Endothelial cell (in vitro differentiated cells): ENCODE results near the gene NIM1K. TPM values are rescaled to one million over a fixed set of nuclear protein-coding genes. Genes with fewer than 3 reads are reported as not detected.

Source experiments
- DNase-seq: peaks from one replicate; pipeline ENCODE4 v3.0.0; 2021; ENCODE audit warnings: low spot score
- H3K27ac Mint-ChIP-seq: one replicate; pipeline ENCODE4 v1.8.0; 2021; ENCODE audit warnings: mixed read lengths, inconsistent platforms; ENCODE audit not compliant: unreplicated experiment
- H3K27me3 Mint-ChIP-seq: one replicate; pipeline ENCODE4 v1.8.0; 2021; ENCODE audit warnings: mild to moderate bottlenecking, moderate library complexity, mixed read lengths, inconsistent platforms; ENCODE audit not compliant: unreplicated experiment
- H3K36me3 Mint-ChIP-seq: one replicate; pipeline ENCODE4 v1.8.0; 2021; ENCODE audit warnings: mild to moderate bottlenecking, low read depth, mixed read lengths, inconsistent platforms; ENCODE audit not compliant: unreplicated experiment
- H3K4me1 Mint-ChIP-seq: one replicate; pipeline ENCODE4 v1.8.0; 2021; ENCODE audit warnings: mild to moderate bottlenecking, mixed read lengths, inconsistent platforms; ENCODE audit not compliant: unreplicated experiment
- H3K4me3 Mint-ChIP-seq: one replicate; pipeline ENCODE4 v1.8.0; 2021; ENCODE audit warnings: mild to moderate bottlenecking, mixed read lengths, inconsistent platforms; ENCODE audit not compliant: unreplicated experiment
- H3K9me3 Mint-ChIP-seq: one replicate; pipeline ENCODE4 v1.8.0; 2021; ENCODE audit warnings: mixed read lengths, inconsistent platforms; ENCODE audit not compliant: unreplicated experiment
- CTCF ChIP-seq: fragments of 200-600 bp; sonication (generic); IDR thresholded peaks from one replicate; pipeline ENCODE4 v1.5.0; 2021; ENCODE audit warnings: antibody characterized with exemption; ENCODE audit not compliant: unreplicated experiment
- total RNA-seq: library from RNA; stranded (reverse); fragmentation: NEBNext Ultra II Directional; extraction: Animal tissue kit (Norgen Biotek cat#: 25700); gene quantifications from one replicate; pipeline ENCODE4 v1.2.1, GENCODE V29; 2021; ENCODE audit not compliant: unreplicated experiment

Gene NIM1K
- total RNA-seq, 1 donor from 2014 or later = 0.15 TPM

GRCh38 chr5:43171451-43171850 is 20.6 kb upstream of the NIM1K start:
- DNase-seq = no peak
- Mint-ChIP-seq H3K27me3 (no peaks in the 10 kb centered on the region), H3K27ac (no peak overlapping the region), H3K36me3 (peaks cover 19% of the 10 kb centered on the region), H3K4me1 (peaks cover 3% of the 10 kb centered on the region), H3K4me3 (no peak overlapping the region), H3K9me3 (no peaks in the 10 kb centered on the region)
- no peak for TF ChIP-seq CTCF

DNA sequence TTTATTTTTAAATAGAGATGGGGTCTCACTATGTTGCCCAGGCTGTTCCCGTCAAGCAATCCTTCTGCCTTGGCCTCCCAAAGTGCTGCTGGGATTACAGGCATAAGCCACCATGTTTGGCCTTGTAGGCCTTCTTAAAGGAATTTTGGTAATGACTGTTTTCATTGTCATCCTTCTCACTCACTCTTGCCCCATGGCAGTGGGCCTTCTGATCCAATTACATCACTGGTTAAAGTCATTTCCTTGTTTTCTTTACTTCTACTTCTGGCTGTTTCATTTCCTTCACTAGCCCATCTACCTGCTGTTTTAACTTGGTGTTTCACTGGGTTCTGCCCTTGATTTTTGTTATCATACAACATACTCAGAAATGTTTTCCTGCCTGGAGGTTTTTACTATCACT is 20.1 kb upstream of the NIM1K start:
- Mint-ChIP-seq H3K36me3 (peaks cover 16% of the 10 kb centered on the region), H3K27ac (no peak overlapping the region), H3K4me1 (peaks cover 3% of the 10 kb centered on the region), H3K4me3 (no peak overlapping the region), H3K27me3 (no peaks in the 10 kb centered on the region), H3K9me3 (no peaks in the 10 kb centered on the region)
- DNase-seq = no peak
- TF ChIP-seq CTCF = no peak

GRCh38 chr5:43172779-43173178 is 19.2 kb upstream of the NIM1K start:
- DNase-seq = no peak
- no peak for TF ChIP-seq CTCF
- peaks cover 3% of the 10 kb centered on the region for H3K4me1 Mint-ChIP-seq
- no peak overlapping the region for H3K4me3 Mint-ChIP-seq
- no peaks in the 10 kb centered on the region for H3K27me3 Mint-ChIP-seq
- no peak overlapping the region for H3K27ac Mint-ChIP-seq
- H3K9me3 Mint-ChIP-seq = no peaks in the 10 kb centered on the region
- H3K36me3 Mint-ChIP-seq = peaks cover 20% of the 10 kb centered on the region

DNA sequence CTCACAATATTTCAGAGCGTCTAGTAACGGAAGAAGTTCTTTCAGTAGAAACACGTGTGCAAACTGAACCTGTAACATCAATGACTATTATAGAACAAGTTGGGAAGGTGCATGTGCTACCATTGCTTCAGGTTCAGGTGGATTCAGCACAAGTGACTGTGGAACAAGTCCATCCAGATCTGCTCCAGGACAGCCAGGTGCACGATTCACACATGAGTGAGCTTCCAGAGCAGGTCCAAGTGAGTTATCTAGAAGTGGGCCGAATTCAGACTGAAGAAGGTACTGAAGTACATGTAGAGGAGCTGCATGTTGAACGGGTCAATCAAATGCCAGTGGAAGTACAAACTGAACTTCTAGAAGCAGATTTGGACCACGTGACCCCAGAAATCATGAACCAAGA is 17.4 kb upstream of the NIM1K start:
- peaks cover 20% of the 10 kb centered on the region for H3K36me3 Mint-ChIP-seq
- H3K4me1 Mint-ChIP-seq = peaks cover 3% of the 10 kb centered on the region
- H3K4me3 Mint-ChIP-seq = no peak overlapping the region
- DNase-seq = no peak
- no peak overlapping the region for H3K27ac Mint-ChIP-seq
- TF ChIP-seq CTCF = no peak
- no peaks in the 10 kb centered on the region for H3K9me3 Mint-ChIP-seq
- H3K27me3 Mint-ChIP-seq = no peaks in the 10 kb centered on the region

DNA sequence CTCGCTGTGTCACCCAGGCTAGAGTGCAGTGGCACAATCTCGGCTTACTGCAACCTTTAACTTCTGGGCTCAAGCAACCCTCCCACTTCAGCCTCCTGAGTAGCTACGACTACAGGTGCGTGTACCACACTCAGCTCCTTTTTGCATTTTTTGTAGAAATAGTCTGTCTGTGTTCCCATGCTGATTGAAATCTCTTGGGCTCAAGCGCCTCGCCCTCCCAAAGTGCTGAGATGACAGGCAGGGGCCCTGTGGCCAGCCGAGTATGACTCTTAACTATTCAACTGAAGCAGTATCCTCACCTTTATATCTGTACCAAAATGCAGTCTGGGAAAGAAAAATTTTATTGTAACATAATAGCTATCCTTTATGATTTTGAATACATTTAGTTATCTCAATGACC is 12.2 kb upstream of the NIM1K start:
- no peak overlapping the region for H3K4me3 Mint-ChIP-seq
- no peak for TF ChIP-seq CTCF
- H3K36me3 Mint-ChIP-seq = peaks cover 5% of the 10 kb centered on the region
- no peaks in the 10 kb centered on the region for H3K27me3 Mint-ChIP-seq
- no peak overlapping the region for H3K27ac Mint-ChIP-seq
- no peak for DNase-seq
- no peaks in the 10 kb centered on the region for H3K4me1 Mint-ChIP-seq
- H3K9me3 Mint-ChIP-seq = no peaks in the 10 kb centered on the region
